Measurements from ENCODE around the gene UGT1A6. TPM values are rescaled to one million over a fixed set of nuclear protein-coding genes. Genes with fewer than 3 reads are reported as not detected.

Gene UGT1A6
- total and polyA plus RNA-seq, 2 of the 13 experiments (the other 11 are each of a cell fraction or from before 2014, with no cell fraction given): 0.25 TPM; not detected in 1

- WGBS (ENCODE audit: low lambda C conversion rate): 50% methylated on average over 5 of the region's 7 CpGs
- POLR2A ChIA-PET: no interaction called here
- no peak overlapping the region for H3K4me3 ChIP-seq (replicated peaks in 1 of 3; ENCODE audit: insufficient read depth in 1 of 3, low read depth in 2 of 3, low read length in 3 of 3)
These were observed 96.9 kb downstream of the UGT1A6 start for GRCh38 chr2:233789554-233789953.

More at GRCh38 chr2:233789554-233789953, 96.9 kb downstream of the UGT1A6 start:
- no TSS peak for BruUV-seq (replicated peaks)
- Histone ChIP-seq H3K9me3 (ENCODE audit: low read length) (no peaks in the 10 kb centered on the region), H3K27ac (ENCODE audit: extremely low read length, insufficient read depth, low read length) (no peak overlapping the region), H3K9ac (ENCODE audit: insufficient read depth, low read depth, low read length) (no peak overlapping the region), H3K79me2 (ENCODE audit: insufficient read depth, low read length) (no peaks in the 10 kb centered on the region), H2AFZ (ENCODE audit: low read length) (no peak overlapping the region), H4K20me1 (ENCODE audit: insufficient read depth, low read length) (no peaks in the 10 kb centered on the region), H3K27me3 (ENCODE audit: control insufficient read depth in 1 of 2, insufficient read depth in 2 of 2, low read length in 2 of 2) (peaks cover 5 to 35% of the 10 kb centered on the region in 2 experiments; a peak in 3 of 5 replicates), H3K4me2 (ENCODE audit: low read depth, low read length) (no peak overlapping the region), H3K36me3 (replicated peaks in 1 of 2; ENCODE audit: control insufficient read depth in 1 of 2, insufficient read depth in 2 of 2, low read length in 2 of 2) (no peaks in the 10 kb centered on the region), H3K4me1 (ENCODE audit: insufficient read depth, low read length) (peaks cover 13% of the 10 kb centered on the region; the same call in 1 of the 2 replicates)
- intact Hi-C loops (cut with micrococcal nuclease; ENCODE audit: unreplicated experiment) (no loop called here), in situ Hi-C loops (cut with HindIII; ENCODE audit: extremely low pct_ligation_motif_present, low pct_unique_long_range_greater_than_20kb) (no loop called here)
- FAIRE-seq (no peak), ATAC-seq (no peak), DNase-seq (ENCODE audit: low spot score) (no peak)
- CTCF ChIA-PET (ENCODE audit: low intra/inter-chr PET ratio, low total read pairs): no interaction called here
- TF ChIP-seq CTCF (CRISPR knock-in tag; IDR thresholded peaks at IDR 0.05): no peak
- TF ChIP-seq ZNF33A (CRISPR knock-in tag; IDR thresholded peaks at IDR 0.05; ENCODE audit: borderline replicate concordance): no peak
- TF ChIP-seq HMGXB3 (CRISPR knock-in tag; IDR thresholded peaks at IDR 0.05; ENCODE audit: borderline replicate concordance): no peak

All from HepG2 (cell line).